ENCODE data around the gene RHOV.

The RHOV gene

GRCh38 chr15:40836020-40836419 is 38.0 kb downstream of the RHOV start:
- DNase-seq (ENCODE audit: low read depth): no peak
- TF ChIP-seq CTCF (IDR thresholded peaks at IDR 0.05; ENCODE audit: low read length, missing control alignments): no peak
- no peak overlapping the region for H3K4me3 ChIP-seq (replicated peaks; ENCODE audit: low read depth, low read length)

- no peak overlapping the region for H3K4me3 ChIP-seq (replicated peaks; ENCODE audit: low read depth, low read length)
- DNase-seq (ENCODE audit: low read depth): no peak
- no peak for TF ChIP-seq CTCF (IDR thresholded peaks at IDR 0.05; ENCODE audit: low read length, missing control alignments)
These were observed 41.1 kb downstream of the RHOV start for GRCh38 chr15:40832903-40833302.

GRCh38 chr15:40831861-40832260 is 42.2 kb downstream of the RHOV start:
- no peak for TF ChIP-seq CTCF (IDR thresholded peaks at IDR 0.05; ENCODE audit: low read length, missing control alignments)
- H3K4me3 ChIP-seq (replicated peaks; ENCODE audit: low read depth, low read length): no peak overlapping the region
- no peak for DNase-seq (ENCODE audit: low read depth)

- H3K4me3 ChIP-seq (replicated peaks; ENCODE audit: low read depth, low read length): no peak overlapping the region
- DNase-seq (ENCODE audit: low read depth): no peak
- TF ChIP-seq CTCF (IDR thresholded peaks at IDR 0.05; ENCODE audit: low read length, missing control alignments): no peak
These were observed 43.1 kb downstream of the RHOV start for GRCh38 chr15:40830884-40831283.

GRCh38 chr15:40829115-40829514 is 44.9 kb downstream of the RHOV start:
- TF ChIP-seq CTCF (IDR thresholded peaks at IDR 0.05; ENCODE audit: low read length, missing control alignments): no peak
- H3K4me3 ChIP-seq (replicated peaks; ENCODE audit: low read depth, low read length): no peak overlapping the region
- no peak for DNase-seq (ENCODE audit: low read depth)

GRCh38 chr15:40828447-40829036 is 45.5 kb downstream of the RHOV start, which contains the start of gene PPP1R14D:
PPP1R14D (minus strand) TSS chr15:40828708; CDS start chr15:40828641, 67 bp downstream.
- DNase-seq (ENCODE audit: low read depth): no peak
- no peak for TF ChIP-seq CTCF (IDR thresholded peaks at IDR 0.05; ENCODE audit: low read length, missing control alignments)
- H3K4me3 ChIP-seq (replicated peaks; ENCODE audit: low read depth, low read length): no peak within 1 kb of the TSS

- no peak for TF ChIP-seq CTCF (IDR thresholded peaks at IDR 0.05; ENCODE audit: low read length, missing control alignments)
- H3K4me3 ChIP-seq (replicated peaks; ENCODE audit: low read depth, low read length): no peak overlapping the region
- no peak for DNase-seq (ENCODE audit: low read depth)
These were observed 47.5 kb downstream of the RHOV start for GRCh38 chr15:40826423-40827075.
